Mesenteric fat pad (tissue), 1 donor: ENCODE results near the gene DGCR6. TPM values are rescaled to one million over a fixed set of nuclear protein-coding genes. Genes with fewer than 3 reads are reported as not detected.
"Not testable (repeated sequence)": the region's sequence is repeated elsewhere in the genome, so short reads cannot be mapped to it uniquely, and the experiment has no call there.

ENCODE experiments used
- DNase-seq: peaks from one replicate; pipeline ENCODE4 v3.0.0-alpha.2; 2020; ENCODE audit warnings: low spot score
- total RNA-seq: library from RNA; stranded (reverse); fragmentation: NEBNext Ultra II Directional; extraction: Animal tissue kit (Norgen Biotek cat#: 25700); gene quantifications from one replicate; pipeline ENCODE4 v1.2.1, GENCODE V29; 2021
- donor health status: DM: yes; HTN: yes; CAD: no.

DGCR6 gene
- total RNA-seq, 1 donor from 2014 or later, result 5.3 TPM

- not testable (repeated sequence) for DNase-seq
Observed at GRCh38 chr22:18959741-18960140, 53.6 kb downstream of the DGCR6 start.

GRCh38 chr22:18960166-18960820, 54.2 kb downstream of the DGCR6 start:
- not testable (repeated sequence) for DNase-seq

- not testable (repeated sequence) for DNase-seq
Observed at GRCh38 chr22:18961201-18961600, 55.1 kb downstream of the DGCR6 start.

Other genes starting within 250 kb of the DGCR6 start
- 2.5 TPM for gene PRODH, start 30.0 kb downstream of the DGCR6 start, total RNA-seq
- gene DGCR2, start 216.1 kb downstream of the DGCR6 start, total RNA-seq, result 30.2 TPM
- not detected for gene TSSK2, start 225.0 kb downstream of the DGCR6 start, total RNA-seq
- 10.9 TPM for gene ESS2, start 238.3 kb downstream of the DGCR6 start, total RNA-seq
- not detected for gene GSC2, start 244.0 kb downstream of the DGCR6 start, total RNA-seq